CD4-positive, alpha-beta T cell treated with Interleukin-15 for 1 hour (primary cell): ENCODE data around the gene PPT2.
"Not testable (repeated sequence)": the region's sequence is repeated elsewhere in the genome, so short reads cannot be mapped to it uniquely, and the experiment has no call there.

Experiments
- DNase-seq: peaks from one replicate; pipeline ENCODE4 v3.0.0-alpha.2; 2020

The PPT2 gene

DNA sequence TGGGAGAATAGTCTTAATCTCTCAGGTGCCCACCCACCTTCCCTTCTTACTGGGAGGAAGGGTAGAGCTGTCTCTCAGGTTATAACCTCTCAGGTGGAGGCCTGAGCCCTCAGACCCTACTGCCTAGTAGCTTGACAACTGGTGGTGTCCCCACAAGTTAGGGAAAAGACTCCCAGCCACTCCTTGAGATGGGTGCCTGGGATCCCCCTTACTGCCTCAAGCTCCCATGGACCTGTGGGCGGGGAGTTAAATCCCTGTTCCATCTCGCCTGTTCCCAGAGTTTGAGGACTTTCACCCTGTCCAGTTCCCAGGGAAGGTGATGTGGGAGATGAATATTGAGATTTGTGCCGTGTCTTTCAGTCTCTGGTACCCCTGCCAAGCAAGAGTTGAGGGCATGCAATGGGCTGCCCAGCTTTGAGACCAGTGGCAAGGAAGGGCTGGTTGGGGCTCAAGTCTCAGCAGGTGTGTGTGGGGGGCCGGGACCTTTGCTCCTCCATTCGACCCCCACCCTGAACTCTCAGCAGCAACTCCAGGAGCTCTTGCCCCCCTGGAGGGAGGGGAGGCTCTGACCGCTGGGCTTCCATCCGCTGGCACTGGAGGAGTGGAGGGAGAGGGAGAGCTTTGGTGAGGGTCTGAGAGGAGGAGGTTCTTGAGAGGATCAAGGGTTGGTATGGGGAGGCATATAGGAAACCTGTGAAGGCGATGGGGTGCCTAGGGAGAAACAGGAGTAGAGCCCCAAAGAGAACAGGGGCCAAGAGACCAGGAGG, 37.2 kb downstream of the PPT2 start:
- DNase-seq = no peak

DNA sequence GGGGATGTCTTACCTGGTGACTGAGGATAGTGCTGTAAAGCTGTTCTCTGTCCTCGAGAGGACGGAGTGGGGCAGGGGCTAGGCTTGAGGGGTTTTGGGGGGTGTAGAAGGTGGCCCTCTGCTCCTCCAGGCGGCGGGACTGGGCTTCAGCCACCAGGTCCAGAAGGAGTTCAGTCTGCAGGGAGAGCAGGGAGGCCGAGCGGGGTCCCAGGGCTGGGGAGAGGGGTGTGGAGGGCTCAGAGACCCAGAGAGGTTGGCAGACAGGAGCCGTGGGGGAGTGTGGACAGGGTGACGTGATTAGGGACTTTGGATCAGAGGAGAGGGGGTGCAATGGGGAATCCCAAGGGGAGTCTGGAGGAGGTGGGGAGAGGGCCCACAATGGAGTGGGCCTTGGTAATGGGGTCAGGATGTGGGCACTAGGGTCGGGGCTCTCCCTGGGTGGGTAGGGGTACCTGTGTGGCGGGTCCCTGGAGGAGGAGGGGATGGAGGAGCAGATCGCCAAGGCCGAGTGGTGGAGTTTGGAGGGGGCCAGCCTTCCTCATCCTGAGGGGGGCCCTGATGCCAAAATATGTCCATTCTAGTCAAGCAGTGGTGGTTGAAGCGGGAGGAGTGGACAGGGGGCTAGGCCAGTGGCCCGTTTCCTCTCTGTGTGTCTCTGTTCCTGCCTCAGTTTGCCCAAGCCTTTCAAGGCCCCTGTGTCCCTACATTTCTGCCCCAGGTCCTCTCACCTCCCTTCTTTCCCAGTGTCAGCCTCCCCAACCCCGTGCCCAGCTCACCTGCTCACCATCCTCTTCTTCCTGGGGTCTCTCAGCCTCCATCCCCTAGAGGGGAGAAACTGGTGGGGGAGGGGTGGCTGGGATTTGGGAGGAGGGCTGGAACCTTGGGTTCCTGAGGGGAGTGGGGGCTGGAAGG, 38.0 kb downstream of the PPT2 start:
- DNase-seq = peak; percentile 53

GRCh38 chr6:32192608-32193039, 38.7 kb downstream of the PPT2 start, which contains the start of gene GPSM3:
GPSM3 (minus strand) TSS chr6:32192643; CDS start chr6:32192513, 130 bp downstream.
- peak; percentile 59 for DNase-seq

DNA sequence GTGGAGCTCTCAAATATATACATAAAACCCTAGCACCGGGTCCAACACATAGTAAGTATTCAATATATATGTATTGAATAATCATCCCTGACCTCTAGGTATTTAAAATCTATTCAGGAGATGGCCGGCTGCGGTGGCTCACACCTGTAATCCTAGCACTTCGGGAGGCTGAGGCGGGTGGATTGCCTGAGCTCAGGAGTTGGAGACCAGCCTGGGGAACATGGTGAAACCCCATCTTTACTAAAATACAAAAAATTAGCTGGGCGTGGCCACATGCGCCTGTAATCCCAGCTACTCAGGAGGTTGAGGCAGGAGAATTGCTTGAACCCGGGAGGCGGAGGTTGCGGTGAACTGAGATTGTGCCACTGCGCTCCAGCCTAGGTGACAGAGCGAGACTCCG, 39.2 kb downstream of the PPT2 start:
- not testable (repeated sequence) for DNase-seq

DNA sequence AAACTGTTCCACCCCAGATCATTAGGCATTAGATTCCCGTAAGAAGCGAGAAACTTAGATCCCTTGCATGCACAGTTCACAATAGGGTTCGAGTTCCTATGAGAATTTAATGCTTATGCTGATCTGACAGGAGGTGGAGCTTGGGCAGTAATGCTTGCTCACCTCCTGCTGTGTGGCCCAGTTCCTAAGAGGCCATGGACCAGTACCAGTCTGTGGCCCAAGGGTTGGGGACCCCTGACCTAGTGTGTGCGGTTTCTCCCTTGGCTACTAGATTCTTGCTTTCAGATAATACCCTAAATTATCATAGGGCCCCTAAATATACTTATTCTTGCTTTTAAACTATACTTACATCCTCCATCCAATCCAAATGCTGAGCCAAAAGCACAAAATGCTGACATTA, 40.4 kb downstream of the PPT2 start:
- DNase-seq = no peak

GRCh38 chr6:32194825-32195651, 41.1 kb downstream of the PPT2 start:
- DNase-seq = no peak

DNA sequence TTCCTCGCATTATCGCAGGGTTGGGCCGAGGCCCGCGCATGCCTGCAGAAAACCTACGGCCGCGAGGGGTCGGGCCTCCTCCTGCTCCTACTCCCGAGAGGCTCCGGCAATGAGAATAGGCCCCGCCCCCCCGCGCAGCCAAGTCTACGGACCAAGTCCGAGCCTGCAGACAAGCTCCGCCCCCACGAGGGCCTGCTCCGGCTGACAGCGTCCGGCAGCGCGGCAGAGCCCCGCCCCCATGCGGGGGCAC, 41.6 kb downstream of the PPT2 start:
- DNase-seq = peak; percentile 100

DNA sequence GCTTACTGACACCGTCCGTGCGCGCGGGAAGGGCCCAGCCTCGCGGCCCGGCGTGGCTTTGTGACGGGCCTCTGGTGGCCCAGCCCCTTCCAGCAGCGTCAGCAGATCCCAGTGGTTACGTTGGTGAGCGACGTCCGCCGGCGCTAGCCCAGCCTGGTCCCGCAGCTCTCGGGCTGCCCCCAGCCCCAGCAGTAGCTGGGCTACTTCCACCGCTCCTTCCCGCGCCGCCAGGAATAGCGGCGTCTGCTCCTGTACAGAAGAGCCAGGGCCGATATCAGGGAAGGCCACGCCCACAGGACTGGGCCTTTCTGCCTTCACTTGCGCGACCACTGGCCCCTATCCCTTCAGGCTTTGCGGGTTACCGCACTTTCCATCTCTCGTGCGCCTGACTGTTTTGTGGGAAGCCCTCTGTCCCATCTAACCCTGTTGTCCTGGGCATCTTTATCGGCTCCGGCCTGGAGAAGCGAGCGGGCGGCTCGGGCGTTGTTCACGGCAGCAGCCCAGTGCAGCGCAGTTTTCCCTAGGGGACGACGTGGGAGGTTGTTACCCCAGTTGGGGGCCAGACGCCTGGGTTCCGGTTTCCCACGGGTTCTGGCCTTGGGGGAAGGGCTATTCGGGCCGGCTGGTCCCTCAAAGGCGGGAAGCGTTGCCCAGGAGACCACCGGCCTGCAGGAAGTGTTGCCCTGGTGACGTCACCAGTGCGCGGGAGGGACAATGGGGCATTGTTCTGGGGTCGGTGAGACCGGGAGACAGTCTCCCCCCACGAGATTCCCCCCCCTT, 42.2 kb downstream of the PPT2 start:
- peak; percentile 89 for DNase-seq

- DNase-seq = peak; percentile 62
Measured at GRCh38 chr6:32196682-32197616, 43.0 kb downstream of the PPT2 start.

DNA sequence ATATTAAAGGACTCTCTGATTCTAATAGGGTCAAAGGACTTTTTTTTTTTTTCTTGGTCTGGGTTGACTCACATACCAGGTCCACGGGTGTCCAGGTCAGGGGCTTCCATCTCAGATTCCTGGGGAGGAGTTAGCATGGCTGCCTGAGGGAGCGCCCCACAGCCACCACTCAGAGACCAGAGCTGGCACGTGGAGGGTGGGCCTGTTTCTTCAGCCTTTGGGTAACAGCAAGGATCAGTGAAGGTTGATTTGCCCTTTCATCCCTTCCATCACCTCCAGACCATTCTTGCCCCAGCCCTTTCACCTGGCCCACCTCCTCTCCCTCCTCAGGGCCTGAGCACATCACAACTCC, 44.4 kb downstream of the PPT2 start:
- DNase-seq = no peak

- no peak for DNase-seq
Measured at GRCh38 chr6:32198866-32199265, 44.9 kb downstream of the PPT2 start.

DNA sequence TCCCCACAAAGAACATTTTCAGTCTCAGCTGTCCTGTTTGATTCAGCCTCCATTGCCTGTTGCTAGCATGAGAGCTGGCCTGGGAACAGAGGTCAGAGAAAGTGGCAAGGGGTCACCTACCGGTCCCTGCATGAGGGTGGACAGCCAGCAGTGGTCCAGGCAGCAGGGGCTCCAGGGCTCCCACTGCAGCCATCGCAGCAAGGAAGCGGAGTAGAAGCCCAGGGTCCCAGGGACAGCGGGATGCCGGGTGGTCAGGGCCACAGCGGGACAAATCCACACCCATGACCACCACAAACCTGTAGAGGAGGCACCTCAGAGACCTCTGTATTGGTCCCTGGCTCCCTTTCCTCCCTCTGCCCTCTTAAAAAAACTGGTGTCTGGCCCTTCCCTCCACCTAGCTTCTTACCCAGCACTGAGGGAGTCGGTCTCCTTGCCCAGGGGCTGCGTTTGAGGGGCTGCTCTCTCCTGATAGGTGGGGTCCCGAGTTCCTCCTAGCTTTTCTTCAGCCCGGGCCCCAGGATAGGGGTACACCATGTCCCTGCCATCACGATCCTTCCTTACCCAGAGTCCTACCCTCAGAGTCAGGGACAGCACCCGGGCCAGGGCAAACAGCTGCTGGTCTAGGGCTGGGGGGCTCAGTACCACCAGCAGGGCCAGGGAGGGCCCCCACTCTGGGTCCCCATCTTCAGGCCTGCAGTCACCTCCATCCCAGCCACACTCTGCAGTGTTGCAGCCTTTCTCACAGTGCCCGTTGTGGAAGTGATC, 47.0 kb downstream of the PPT2 start:
- no peak for DNase-seq

DNA sequence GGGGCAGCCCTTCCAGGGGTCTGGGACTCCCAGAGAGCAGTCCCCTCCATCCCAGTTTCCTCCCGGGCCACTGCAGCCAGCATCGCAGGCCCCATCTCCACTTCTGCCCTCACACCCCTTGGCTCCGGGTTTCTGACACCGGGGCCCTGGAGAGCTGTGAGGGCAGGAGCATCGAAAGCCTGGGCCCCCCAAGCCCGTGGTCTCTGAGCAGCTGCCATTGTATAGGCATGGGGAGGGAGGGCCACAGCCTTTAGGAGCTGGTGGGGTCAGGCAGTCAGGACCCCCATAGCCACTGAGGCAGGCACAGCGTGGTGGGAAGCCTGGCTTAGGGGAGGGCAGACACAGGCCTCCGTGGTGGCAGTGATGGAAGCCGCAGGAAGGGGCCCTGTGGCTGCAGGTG, 48.2 kb downstream of the PPT2 start:
- DNase-seq = no peak

- DNase-seq = no peak
Measured at GRCh38 chr6:32203426-32204267, 49.7 kb downstream of the PPT2 start.

- DNase-seq = no peak
Measured at GRCh38 chr6:32204268-32204715, 50.4 kb downstream of the PPT2 start.

DNA sequence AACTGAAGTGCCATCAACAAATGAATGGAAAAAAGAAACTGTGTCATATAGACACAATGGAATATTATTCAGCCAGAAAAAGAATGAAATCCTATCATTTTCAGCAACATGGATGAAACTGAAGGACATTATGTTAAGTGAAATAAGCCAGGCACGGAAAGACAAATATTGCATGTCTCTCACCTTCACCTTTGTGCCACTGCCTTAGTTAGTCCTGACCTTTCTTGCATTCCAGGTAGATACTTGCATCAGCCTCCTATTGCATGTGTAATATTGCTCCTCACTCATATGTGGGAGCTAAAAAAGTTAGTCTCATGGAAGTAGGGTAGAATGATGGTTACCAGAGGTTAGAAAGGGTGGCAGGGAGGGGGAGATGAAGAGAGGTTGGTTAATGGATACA, 55.1 kb downstream of the PPT2 start:
- no peak for DNase-seq

- no peak for DNase-seq
Measured at GRCh38 chr6:32210191-32210601, 56.3 kb downstream of the PPT2 start.

- DNase-seq = not testable (repeated sequence)
Measured at GRCh38 chr6:32211432-32211831, 57.5 kb downstream of the PPT2 start.

GRCh38 chr6:32212076-32212760, 58.3 kb downstream of the PPT2 start:
- DNase-seq = no peak
